ENCODE results near the gene SETD5.

SETD5 gene

DNA sequence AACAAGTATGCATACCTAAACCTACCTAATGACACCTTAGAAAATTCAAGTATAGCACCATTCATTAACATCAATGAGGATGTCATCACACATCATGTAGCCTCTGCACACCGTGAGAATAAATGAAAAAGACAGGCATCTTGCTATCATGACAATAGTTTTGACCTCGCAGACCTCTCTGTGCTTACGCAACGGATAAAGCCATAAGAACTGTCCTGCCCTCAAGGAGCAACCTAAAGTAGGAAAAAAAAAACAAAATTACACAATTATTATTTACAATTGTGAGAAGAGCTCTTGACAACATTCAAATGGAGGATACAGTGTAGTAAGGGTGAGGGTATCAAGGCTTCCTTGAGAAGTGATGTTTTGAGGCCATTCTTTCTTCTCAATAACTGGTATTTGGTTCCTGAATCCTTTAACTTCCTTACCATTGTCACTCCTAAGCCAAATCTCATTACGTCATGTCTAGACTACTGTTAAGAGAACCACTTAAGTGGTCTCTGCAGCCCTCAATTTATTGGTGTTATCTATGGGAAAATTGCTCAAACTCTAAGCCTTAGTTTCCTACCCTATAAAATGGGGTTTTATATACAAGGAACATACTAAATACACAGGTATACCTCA is 7.0 kb upstream of the SETD5 start:
- FAIRE-seq, result no peak

DNA sequence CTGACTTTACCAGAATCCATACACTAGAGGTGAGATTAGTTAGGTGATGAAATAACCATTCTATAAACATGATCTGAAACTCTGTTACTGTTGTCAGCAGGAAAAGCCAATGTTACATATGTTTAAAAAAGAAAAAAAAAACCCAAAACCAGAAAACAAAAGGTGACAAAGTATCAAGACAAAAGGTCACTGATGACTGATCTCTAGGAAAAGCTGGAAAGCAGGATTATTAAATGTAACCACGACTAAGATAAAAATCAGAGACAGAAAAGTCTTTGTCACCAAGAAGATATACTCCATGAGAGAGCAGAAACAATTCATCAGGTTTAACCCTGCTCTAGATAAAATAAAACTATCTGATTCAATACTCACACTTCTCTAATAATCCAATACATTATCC is 5.4 kb upstream of the SETD5 start:
- no peak for FAIRE-seq

DNA sequence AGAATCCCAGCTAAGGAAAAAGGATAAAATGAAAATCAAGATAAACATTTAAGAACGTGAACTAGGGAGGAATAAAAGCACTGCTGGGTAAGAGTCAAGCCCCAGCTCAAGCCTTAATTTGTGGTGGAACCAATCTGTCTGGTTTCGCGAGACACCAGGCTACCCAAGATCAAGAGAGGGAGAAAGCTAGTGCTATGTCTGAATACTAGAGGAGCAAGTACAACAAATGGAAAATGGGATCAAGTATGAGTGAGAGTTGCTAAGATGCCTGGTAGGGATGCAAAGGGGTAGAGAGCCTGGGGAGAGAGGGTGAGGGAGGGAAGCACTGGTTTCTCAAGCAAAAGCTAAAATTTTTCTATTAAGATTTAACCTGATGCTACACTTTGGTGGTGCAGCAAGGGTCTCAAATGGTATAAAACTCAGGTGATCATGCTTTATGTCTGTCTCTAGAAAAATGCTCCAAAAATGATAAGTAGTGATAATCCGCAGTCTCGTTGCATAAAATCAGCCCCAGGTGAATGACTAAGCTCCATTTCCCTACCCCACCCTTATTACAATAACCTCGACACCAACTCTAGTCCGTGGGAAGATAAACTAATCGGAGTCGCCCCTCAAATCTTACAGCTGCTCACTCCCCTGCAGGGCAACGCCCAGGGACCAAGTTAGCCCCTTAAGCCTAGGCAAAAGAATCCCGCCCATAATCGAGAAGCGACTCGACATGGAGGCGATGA is 1.7 kb upstream of the SETD5 start:
- no peak for FAIRE-seq

DNA sequence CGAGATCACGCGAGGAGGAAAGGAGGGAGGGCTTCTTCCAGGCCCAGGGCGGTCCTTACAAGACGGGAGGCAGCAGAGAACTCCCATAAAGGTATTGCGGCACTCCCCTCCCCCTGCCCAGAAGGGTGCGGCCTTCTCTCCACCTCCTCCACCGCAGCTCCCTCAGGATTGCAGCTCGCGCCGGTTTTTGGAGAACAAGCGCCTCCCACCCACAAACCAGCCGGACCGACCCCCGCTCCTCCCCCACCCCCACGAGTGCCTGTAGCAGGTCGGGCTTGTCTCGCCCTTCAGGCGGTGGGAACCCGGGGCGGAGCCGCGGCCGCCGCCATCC is 1.1 kb upstream of the SETD5 start:
- FAIRE-seq, result peak; percentile 14

DNA sequence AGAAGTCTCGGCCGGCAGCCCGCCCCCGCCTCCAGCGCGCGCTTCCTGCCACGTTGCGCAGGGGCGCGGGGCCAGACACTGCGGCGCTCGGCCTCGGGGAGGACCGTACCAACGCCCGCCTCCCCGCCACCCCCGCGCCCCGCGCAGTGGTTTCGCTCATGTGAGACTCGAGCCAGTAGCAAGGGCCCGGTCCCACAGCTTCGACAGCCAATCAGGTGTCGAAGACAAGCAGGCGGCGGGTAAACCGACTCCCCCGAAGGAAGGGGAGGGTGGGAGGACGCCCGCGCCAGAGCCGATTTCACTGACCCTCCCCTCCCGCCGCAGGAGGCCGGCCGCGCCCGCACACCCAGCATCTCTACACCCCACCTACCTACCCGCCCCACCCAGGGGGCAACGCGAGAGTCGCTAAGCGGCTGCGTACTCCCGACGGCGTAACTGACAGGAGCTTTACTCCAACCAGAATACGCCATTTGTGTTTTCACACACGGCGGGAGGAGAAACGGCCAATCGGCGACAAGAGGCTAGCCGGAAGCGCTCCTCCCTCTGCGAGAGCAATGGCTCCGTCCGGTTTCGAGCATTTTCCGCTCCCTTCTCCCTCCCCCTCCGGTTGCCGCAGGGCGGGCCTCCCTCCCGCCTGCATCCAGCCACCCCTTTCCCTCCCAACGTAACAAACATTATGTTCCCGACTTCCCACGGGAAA is 633 bp upstream of the SETD5 start:
- peak; percentile 90 for FAIRE-seq

DNA sequence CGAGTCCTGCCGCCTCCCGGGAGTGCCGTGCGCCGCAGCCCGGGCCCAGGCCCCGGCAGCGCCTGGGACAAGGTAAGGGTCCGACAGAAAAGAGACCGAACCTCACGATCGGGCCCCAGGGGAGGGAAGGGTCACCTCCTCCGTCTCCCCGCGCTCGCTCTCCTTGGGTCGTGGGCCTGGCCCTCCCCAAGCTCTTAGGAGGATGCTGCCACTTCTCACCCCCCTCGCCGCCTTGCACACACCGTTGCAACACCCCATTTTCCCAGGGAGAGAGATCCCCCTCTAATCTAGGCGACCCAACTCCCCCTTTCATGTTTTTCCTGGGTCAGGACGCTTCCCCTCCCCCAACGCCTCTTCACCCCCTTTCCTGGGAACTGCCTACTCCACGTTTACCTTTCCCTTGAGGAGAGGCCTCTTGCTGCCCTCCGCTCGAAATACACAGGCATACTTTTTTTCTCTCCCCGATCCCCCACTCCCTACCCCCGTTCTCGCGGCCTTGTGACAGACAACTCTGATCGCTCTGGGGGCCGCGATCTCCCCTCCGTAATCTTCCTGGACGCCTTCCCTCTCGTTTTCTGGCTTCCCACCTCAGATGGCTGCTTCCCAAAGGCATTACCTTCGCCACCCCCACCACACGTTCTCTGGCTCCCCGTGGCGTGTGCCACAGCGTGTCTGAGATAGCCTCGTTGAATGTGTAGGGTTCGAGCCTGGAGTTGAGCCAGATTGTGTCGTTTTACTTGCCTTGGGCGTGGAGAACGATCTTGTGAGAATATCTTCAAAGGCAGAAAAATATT is 688 bp downstream of the SETD5 start:
- FAIRE-seq, result no peak

DNA sequence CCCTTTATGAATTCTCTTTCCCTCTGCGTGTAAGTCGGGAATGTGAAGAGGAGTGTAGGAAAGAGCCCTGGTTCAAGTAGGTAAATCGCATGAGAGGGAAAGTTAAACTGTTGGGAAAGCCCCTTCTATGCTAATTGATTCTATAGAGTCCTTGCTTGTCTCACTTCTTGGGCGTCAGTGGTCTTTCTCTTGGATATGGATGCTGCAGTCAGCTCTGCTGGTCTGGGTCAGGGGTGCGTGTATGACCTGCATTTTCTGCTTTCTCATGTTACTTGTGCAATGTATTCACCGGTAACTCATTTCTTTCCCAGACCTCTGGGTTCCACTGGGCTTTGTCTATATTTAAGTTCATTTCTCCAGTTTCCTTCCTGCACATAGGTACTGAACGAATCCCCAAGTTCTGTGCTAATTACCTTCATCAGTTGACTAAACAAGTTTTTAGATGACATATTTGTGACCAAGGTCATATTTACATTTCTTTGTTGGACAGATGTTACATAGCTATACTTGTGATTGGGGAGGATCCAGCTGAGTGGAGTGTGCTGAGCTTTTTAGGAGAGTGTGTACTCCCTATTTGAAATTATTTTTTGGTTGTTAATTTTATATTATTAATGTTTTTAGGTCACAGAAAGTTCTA is 1.4 kb downstream of the SETD5 start:
- FAIRE-seq, result no peak

DNA sequence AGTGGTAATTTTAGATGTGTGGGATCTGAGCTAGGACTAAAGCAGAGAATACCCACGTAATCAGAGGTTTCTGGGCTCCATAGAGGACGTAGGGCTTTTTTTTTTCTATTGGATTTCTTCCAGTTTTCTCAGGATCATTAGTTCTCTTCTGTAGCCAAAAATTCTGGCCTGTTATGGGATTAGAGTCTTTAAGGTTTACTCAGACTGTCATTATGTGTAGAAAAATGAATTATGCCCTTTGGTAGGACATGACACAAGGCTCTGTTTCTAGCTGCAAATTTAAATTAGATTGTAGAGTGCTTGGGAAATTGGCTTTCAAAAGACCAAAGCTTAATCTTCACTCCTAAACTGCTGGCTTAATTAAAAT is 1.9 kb downstream of the SETD5 start:
- no peak for FAIRE-seq

DNA sequence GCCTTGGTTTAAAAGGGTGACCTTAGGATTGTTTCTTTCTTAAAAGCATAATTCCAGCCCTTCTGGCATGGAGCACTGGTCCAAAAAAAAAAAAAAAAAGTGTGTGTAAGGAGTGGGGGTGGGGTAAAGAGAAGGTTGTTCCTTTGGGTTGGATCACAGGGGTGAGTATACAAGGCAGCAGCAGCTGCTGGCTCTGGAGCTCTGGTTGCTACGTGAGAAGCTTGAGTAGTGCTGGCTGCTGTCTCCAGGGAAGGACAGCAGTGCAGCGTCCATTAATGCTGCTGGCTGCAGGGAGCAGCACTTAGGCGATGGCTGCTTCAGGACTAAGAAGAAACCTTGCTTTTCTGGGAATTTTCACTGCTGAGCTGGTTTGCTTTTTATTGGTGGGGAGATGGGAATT is 2.3 kb downstream of the SETD5 start:
- no peak for FAIRE-seq

DNA sequence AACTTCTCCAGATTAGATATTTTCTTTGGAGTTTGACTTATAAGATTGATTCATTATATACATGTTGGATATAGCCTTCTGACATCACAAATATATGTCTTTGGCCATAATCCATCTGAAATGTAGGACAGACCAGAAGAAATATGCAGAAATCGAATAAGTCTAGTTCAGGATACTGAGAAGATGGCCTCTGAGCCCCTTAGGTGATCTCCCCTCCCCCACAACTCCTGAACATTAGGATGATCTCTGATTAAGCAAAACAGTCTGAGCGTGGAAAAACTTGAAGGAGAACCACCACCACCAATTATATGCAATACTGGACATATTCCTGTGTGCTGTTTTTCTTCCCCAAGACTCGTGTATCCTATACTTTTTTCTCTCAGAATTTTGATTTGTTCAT is 3.2 kb downstream of the SETD5 start:
- FAIRE-seq, result no peak

DNA sequence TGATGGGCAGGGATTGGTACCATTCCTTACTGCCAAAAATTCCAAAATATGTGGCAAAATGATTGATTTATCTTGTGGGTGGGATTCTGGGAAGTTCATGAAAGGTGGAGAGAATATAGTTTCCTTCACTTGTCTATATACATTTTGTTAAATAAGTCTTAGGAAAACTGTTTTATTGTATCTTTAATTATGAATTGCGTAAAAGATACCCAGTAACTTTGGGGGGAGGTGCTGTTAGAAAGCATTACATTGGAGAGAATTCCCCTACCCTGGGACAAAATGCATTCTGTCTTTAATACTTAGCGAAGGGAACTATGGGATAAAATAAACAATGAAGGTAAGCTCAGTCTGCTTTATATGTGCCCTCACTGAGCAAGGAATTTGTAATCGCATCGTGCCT is 4.6 kb downstream of the SETD5 start:
- FAIRE-seq, result no peak

DNA sequence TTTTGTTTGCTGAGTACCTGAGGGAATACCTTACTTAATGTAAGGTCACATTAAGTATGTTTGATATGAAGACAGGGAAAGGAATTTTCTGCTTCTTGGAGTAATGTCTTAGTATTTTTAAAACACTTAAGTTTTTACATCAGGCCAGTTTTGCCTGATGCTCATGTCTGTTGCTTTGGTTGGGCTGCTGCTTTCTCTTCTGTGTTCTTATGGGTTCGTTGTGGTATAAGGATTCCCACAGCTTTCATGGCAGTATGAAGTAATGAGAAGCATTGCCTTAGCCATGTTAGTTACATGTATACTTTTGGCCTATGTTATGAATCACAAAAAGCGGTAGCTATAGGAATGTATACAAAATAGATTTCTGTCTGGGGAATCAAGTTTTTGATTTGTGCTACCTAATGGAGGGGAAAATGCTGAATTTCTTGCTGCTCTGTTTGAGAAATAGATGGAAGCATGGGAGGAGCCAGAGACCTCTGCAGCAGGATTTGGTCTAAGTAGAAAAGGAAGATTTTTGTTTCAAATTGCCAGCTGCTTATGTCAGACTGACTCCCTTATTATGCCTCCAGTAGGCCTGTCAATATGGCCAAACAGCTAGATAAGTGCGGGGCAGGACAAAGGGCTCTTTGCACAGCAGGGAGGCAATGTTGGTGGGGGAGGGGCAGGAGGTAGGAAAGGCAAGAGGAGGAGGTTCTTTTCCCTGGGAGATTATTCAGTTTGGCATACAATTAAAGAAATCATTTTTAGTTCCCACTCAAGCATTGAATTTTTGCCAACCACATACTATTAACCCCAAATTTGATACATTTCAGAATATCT is 5.2 kb downstream of the SETD5 start:
- no peak for FAIRE-seq

DNA sequence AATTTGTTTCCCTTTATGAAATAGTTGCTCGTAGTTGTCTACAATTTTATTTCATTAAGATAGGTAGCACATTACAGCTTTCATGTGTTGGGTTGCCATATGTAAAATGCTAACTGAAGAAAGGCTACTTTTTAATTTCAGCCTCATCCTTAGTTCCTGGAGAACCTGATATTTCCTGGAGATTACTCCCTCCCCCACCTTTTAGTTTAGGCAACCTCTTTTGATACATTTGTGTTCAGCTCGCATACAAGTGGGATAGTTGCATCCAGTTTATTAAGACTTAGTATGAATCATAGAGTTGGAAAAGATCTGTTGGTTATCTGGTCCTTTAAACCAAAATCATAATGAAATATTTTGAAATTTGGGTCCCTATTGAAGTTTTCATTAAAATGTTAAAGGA is 6.0 kb downstream of the SETD5 start:
- FAIRE-seq, result no peak

DNA sequence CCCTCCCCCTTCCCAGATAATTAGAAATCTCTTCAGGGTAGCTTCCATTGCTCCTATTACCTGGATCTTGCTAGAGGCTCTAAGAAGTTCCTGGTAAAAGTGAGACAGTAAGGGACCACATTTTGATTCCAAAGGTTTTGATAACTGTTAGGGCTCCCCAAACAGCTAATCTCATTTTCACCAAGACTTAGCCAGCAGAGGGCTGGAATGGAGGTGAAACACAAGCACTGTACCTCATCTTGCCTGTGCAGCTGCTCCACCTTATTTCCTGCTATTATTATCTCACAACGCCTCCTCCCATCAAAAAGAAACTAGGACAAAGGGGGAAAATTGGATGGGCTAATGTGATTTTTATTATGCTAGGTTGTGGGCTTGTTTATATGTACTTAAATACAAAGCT is 7.3 kb downstream of the SETD5 start:
- no peak for FAIRE-seq

DNA sequence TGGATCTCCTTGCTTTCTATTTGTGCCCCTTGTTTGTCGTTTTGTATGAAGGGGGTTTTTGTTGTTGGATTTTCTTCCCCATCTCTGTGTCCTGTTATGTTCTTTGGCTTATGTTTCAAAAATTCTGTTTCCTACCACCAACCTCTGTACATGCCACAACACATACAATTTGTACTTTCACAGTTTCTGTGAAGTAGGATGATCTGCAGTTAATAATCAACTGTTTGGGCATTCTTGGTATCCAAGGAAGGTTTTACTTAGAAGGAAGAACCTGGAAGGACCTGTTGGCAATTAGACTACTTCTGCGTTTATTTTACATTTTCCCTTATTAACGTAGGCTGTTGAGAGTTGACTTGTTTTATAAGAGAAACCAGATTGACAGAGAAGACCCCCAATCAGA is 8.3 kb downstream of the SETD5 start:
- FAIRE-seq, result no peak

DNA sequence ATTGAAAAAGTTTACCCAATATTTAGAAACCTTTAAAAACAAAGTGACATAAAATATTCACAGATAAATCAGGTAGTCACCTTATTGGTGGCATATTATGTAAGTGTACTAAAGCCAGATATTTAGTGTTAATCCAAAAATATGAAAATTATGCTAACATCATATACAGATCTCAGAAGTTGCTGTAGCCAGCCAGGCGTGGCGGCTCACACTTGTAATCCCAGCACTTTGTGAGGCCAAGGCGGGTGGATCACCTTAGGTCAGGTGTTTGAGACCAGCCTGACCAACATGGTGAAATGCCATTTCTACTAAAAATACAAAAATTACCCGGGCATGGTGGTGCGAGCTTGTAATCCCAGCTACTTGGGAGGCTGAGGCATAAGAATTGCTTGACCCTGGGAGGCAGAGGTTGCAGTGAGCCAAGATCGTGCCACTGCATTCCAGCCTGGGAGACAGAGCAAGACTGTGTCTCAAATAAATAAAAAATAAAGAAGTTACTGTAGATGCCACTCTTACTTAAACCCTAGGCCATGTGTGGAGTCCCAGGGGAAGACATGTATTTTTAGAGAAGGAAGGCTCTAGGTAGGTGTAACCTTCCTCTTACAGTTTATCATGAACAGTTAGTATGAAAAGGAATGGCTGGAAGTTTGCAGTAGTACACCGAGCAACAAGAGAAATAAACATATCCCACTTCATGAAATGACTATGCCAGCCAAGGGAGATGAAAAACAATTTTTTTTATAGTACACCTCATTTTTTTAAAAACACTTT is 9.6 kb downstream of the SETD5 start:
- FAIRE-seq, result no peak

DNA sequence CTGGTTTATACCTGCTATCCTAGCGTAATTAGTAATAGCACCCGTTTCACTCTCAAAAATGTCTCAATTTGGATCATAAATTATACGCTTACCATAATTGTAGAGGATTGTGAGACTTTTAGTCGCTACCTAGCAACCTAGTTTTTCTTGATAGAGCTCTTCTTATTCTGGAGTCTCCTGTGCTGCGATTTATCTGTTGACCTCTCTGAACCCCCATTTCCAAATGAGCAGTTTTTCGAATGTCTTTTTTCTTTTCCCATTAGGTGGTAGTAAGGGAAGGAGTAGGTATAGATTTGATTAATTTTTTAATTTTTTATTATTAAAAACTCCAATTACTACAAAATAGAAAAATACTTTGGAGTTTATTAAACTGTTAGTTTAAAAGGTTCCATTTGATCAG is 10.6 kb downstream of the SETD5 start:
- no peak for FAIRE-seq

DNA sequence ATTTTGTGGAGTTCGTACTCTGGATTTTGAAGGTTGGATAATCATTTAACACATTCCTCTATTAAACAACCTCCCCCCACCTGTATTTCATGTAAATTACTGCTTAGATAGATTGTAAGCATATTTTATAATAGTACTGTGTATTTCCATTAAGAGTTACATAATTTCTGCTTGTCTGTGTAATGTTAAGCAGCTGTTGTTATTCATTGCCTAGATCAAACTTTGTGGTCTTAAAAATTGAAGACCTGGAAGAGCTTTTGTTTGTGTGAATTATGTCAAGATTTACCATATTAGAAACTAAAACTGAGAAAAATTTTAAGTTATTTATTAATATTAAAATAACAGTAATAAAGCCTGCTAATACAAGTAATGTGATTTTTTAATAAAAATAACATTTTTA is 11.1 kb downstream of the SETD5 start:
- no peak for FAIRE-seq

DNA sequence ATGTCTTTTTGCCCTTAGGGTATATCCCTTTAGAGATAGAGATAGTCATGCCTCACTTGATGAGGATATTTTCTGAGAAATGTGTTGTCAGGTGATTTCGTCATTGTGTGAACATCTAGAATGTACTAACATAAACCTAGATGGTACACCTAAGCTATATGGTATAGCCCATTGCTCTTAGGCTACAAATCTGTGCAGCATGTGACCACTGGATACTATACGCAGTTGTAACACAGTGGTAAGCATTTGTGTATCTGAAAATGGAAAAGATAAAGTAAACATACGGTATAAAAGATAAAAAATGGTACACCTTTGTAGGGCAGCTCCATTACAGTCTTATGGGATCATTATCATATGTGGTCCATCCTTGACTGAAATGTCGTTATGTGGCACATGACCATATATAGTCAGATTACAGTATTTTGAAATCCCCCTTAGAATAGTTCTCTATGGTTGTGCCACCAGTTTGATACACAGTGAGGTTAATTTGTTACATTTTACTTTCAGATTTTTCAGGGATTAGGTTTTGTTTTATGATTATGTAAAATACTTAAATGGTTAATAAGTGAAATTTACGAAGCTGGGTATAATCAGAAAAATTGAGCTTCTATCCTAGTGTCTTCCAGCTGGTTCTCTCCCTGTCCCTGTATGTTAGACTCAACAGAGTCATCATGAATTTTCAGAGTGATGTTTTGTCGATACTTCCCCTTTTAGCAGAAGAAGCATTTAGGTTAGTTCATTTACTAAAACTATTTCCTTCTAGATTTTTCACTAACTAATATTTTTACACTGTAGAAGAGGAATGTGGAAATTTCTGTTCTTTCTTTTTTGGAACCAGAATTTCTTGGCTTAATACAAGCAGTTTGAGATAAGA is 12.8 kb downstream of the SETD5 start:
- no peak for FAIRE-seq

DNA sequence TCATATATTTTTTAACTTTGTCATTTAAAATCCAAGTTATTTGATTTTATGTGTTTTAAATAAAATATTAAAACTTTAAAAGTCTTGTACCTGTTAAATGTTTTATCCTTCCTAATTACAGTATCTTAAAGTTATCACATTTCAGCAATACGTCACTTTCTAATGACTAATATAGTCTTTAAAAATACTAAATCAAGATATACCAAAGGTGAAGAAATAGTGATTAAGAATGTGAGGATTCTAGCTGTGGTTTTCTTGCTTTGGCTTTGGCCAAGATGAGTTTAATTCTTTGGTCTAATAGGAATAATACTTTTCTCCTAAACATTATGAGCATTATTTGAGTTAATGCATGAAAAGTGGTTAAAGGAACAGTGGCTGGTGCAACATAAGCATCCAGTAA is 13.9 kb downstream of the SETD5 start:
- FAIRE-seq, result peak; percentile 53

DNA sequence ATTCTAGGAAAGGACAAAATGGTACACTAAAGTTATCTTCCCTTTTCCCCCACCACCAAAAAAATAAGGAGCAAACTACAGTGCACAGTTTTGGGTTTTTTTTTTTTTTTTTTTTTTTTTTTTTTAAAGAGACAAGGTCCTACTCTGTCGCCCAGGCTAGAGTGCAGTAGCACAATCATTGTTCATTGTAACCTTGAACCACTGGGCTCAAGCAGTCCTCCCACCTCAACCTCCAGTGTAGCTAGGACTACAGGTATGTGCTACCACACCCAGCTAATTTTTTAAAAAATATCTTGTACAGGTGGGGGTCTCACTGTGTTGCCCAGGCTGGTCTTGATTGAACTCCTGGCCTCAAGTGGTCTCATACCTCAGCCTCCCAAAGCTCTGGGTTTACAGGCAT is 14.9 kb downstream of the SETD5 start:
- FAIRE-seq, result no peak

Measured in A204.1 (cell line).